Activated CD4-positive, CD25-positive, alpha-beta regulatory T cell (primary cell): ENCODE measurements around the gene ARL6IP6.
"Not testable (repeated sequence)": the region's sequence is repeated elsewhere in the genome, so short reads cannot be mapped to it uniquely, and the experiment has no call there.

Source experiments
- DNase-seq, 4 experiments: peaks; one replicate each; lab custom pipeline; 2025; lab: John Stamatoyannopoulos, UW

ARL6IP6 gene

DNA sequence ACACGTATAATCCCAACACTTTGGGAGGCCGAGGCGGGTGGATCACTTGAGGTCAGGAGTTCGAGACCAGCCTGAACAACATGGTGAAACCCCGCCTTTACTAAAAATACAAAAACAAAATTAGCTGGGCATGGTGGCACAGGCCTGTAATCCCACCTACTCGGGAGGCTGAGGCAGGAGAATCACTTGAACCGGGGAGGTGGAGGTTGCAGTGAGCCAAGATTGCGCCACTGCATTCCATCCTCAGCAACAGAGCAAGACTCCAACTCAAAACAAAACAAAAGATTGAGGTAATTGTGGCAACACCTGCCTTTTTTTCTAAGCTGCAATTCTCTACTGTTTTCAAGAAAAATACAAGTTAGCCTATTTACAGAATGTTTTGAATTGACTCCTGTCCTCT, 4.2 kb downstream of the ARL6IP6 start:
- DNase-seq: not testable (repeated sequence)

DNA sequence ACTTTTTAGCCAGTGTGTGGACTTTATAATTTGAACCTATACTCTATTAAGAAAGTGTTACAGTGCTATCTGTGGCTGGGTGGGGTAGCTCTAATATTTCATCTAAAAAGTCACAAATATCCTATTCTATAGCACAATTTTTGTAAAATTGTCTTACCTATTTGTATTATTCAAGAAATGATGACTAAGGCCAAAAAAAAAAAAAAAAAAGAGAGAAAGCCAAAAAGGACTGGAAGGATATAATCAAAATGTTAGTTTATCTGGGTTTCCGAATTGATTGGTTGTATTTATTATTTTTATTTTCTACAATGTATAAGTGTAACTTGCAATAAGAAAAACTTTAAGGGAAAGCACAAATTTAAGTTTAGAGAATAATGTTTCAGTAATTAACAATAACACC, 5.5 kb downstream of the ARL6IP6 start:
- DNase-seq: no peak

DNA sequence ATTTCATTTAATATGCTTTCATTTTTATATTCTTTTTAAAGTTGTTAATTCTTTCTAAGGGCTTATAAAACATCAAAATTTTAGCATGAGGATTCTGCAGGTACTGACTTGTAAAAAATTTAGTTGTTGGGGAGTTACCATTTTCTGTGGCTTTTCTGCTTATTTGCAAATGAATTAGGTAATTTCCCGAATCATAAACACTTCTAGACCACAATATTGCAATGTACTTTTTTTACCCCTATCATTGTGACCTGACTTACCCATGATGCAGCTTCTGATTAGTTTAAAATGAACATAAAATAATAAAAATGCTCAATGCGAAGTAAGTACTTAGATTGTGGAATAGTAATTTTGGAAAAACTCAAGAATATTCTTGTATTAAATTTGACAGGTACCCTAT, 11.4 kb downstream of the ARL6IP6 start:
- DNase-seq: no peak

DNA sequence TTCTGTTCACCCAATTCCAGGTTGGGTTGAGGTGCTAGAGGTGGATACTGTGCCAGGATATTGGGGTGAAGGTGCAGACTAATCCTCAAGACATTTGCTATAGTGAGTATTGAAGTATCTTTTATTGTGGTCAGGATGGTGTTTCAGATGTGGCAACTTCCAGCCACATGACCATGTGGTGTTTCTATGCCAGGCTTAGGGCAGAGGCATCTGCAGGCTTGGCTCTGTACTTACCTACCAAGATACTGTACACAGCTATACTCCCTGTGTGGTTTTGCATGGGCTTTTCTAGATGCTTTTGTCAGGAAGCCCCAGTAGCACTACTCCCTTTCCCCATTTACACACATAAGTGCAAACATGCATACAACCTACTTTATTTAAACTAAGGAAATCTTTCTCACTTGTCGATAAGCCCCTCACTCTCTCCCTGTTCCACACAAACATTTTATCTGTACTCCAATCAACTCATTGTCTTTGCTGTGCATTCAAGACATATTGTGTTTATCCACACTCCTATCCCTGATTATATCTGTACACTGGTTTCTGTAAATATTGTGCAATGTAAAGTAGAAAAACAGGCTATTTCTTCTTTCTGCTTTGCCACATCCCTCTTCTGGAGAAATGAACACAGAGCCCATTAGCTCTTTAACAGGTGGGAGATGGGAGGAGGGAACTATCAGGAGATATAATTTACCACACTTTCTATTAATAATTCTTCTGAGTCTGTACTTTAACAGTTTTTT, 12.3 kb downstream of the ARL6IP6 start:
- no peak for DNase-seq

DNA sequence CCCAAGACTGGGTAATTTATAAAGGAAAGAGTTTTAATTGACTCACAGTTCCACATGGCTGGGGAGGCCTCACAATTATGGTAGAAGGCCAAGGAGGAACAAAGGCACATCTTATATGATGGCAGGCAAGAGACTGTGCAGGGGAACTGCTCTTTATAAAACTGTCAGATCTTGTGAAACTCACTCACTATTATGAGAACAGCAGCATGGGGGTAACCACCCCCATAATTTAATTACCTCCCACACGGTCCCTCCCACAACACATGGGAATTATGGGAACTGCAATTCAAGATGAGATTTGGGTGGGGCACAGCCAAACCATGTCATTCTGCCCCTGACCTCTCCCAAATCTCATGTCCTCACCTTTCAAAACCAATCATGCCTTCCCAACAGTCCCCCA, 19.1 kb downstream of the ARL6IP6 start:
- DNase-seq: not testable (repeated sequence)

DNA sequence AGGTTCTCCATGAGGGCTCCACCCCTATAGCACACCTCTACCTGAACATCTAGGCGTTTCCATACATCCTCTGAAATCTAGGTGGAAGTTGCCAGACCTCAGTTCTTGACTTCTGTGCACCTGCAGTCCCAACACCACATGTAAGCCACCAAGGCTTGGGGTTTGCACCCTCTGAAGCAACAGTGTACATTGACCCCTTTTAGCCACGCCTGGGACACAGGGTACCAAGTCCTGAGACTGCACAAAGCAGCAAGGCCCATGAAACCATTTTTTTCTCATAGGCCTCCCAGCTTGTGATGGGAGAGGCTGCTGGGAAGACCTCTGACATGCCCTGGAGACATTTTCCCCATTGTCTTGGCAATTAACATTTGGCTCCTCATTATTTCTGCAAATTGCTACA, 20.0 kb downstream of the ARL6IP6 start:
- DNase-seq: no peak

DNA sequence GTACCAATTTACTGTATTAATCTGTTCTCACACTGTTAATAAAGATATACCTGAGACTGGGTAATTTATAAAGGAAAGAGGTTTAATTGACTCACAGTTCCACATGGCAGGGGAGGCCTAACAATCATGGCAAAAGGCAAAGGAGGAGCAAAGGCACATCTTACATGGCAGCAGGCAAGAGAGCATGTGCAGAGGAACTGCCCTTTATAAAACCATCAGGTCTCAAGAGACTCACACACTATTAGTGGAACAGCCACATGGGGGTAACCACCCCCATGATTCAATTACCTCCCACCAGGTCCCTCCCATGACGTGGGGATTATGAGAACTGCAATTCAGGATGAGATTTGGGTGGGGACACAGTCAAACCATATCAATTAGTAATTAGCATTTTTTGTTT, 21.3 kb downstream of the ARL6IP6 start:
- DNase-seq: not testable (repeated sequence)

DNA sequence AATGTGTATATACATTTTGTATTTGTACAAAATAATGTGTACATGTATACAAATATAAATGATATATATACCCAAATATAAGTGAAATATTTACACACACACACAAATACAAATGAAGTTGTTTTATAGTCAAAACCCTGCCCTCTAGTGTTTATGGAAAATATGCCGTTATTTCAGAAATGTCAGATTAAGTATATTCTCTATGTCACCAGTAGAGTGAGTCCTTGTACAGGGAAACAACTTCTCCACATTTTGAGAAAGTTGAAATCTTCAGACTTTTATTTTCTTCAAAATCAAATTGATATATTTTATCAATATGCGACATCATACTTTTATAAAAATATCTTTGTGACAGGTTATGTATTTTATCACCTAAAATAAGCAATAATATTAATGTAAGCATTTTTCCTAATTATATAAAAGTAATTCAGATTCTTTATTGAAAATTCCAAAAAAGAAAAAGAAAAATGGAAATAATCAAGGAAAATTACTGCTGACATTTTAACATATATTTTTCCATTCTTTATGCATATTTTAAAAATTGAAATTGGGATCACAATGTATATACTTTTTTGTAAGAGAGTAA, 22.4 kb downstream of the ARL6IP6 start:
- no peak for DNase-seq

DNA sequence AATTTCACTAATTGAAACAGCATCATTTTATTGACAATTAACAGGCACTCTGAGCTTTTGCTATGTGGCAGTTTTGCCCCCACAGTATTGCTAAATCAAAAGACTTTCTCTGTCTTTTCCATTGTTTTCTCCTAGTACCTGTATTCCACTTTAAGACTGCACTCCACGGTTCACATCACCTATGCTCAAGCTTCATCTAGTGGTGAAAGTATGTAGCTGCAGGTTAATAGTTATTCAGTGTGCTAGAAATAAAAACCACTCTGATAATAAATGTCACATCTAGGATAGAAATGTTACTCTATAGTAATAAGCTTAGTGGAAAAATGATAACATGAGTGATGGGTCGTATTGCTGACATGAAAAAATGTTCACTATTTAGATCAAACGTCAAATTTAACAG, 24.6 kb downstream of the ARL6IP6 start:
- no peak for DNase-seq

DNA sequence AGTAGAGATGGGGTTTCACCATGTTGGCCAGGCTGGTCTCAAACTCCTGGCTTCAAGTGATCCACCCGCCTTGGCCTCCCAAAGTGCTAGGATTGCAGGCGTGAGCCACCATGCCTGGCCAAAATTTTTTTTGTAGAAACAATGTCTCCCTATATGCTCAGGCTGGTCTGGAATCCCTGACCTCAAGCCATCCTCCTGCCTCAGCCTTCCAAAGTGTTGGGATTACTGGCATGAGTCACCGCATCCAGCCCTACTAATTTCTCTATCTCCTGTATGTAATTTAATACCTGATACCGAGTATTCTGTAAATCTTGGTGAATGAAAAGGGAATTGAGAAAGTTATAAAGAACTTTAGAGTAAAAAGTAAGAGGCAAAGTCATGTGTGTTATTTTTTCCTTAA, 29.3 kb downstream of the ARL6IP6 start:
- not testable (repeated sequence) for DNase-seq

DNA sequence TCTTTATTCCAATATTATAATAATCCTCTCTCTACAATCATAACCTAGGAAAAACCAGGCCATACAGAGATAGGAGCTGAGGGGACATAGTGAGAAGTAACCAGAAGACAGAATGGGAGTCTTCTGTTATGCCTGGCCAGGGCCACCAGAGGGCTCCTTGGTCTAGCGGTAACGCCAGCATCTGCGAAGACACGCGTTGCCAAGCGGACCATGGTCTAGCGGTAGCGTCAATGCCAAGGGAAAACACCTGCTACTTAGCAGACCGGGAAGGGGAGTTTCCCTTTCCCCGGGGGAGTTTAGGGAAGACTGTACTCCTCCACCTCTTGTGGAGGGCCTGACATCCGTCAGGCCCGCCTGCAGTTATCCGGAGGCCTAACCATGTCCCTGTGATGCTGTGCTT, 36.6 kb downstream of the ARL6IP6 start:
- DNase-seq: no peak

DNA sequence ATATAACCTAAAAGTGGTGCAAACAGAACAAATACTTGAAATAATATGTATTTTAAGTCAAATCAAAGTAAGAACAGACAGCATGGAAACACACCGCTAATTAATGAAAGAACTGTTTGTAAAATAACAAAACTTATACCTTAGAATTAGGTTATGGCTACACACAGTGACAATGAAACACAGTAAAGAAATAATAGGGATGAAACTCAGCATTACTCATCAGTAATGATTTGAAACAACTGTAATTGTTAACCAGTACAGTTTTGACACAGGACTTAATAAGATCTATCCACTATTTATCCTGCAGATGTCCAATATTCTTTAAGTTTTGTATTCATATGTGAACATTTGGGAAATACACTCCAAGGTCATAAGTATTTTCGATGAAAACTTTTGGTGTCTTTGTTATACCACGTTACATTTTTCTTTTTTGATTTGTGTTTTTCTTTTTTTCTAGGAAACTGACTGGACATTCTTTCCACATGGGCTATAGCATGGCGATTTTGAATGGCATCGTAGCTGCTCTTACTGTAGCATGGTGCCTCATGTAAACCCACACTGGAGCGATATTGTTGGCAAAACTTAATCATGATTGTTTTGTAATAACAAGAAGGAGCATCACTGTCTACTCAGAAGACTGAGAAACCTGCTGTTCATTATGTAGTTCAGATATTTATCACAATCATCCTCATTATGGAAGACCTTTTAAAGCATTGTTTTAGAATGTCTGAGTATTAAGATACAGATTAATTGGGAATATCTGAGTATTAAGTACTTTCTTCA, 41.1 kb downstream of the ARL6IP6 start:
- DNase-seq: no peak

DNA sequence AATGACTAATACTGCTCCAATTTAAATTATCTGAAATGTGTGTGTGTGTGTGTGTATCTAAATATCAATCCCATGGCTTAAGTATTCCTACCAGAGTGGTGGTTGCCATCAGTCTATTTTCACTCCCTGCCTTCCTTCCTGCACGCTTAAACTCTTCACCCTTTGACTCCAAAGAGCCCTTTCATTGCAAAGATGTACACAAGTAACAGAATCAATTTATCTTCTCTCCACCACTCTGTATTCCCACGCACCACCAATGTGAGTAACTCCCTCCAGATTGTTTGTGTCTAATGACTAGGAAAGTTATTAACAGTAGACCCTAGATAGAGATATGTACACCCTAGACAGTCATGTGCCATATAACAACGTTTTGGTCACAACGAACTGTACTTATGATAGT, 42.8 kb downstream of the ARL6IP6 start:
- DNase-seq: no peak

DNA sequence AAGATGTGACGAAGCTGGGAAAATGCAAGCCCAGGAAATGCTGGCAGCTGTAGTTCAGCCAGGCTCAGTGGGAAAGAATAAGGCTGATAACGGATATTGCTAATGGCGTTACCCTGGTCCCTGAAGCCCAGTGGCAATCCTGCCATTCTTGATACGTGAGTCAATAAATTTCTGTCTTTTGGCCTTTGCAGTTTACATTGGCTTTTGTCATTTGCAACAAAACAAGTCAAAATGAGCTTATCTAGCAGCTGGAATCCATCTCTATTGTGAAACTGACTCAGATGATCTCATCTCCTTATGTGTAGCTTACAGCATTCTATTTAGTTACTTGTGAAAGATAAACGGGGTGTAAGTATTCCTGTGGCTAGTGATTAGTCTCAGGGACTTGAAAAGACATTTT, 43.8 kb downstream of the ARL6IP6 start:
- no peak for DNase-seq

DNA sequence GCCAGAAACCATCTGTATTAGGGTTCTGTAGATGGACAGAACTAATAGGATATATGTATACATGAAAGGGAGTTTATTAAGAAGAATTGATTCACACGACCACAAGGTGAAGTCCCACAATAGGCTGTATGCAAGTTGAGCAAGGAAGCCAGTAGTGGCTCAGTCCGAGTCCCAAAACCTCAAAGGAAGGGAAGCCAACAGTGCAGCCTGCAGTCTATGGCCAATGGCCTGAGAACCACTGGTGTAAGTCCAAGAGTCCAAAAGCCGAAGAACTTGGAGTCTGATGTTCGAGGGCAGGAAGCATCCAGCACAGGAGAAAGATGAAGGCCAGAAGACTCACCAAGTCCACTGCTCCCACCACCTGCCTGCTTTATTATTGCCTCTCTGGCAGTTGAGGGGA, 44.8 kb downstream of the ARL6IP6 start:
- DNase-seq: not testable (repeated sequence)

DNA sequence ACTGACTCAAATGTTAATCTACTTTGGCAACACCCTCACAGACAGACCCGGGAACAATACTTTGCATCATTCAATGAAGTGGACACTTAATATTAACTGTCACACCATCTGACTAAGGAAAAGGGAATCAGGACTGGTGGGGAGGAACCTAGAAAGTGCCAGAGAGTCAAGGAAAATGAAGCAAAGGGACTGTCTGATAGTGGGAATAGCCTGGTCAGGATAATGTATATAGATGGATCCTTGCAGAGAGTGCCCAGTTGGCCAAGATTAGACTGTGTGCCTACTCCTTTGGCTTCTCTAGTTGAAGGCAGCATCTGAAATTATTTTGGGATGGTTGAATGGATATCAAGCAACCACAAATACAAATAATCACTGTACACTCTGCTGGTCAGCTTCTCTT, 45.2 kb downstream of the ARL6IP6 start:
- DNase-seq: no peak

DNA sequence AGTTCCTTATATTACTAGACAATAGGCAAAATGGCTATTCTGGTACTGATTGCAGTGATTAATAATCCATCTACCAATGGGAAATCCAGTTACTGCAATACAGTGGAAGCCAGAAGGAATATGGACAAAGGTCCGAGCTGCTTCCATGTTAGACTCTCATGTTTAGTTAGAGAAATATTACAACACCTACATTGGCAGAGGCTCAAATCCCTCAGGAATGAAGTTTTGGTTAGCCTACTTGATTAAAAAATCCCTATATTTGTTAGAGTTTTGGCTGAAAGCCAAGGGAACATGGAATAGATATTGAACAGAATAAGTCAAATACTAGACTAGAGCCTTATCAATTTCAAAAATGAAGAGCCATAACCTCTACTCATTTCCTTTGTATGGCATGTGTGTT, 48.5 kb downstream of the ARL6IP6 start:
- DNase-seq: no peak

DNA sequence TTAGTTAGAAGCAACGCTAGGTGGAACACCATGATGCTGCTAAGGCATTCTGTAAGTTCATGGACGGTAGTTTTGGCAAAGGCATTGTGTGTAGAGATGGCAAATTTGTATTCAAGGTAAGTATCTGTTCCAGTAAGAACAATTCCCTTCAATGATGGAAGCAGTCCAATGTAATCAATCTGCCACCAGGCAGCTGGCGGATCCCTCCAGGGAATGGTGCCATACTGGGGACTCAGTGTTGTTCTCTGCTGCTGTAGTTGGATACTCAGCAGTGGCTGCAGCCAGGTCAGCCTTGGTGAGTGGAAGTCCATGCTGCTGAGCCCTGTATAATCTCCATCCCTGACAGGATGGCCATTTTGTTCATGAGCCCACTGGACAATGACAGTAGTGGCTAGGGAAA, 62.8 kb downstream of the ARL6IP6 start:
- DNase-seq: no peak

DNA sequence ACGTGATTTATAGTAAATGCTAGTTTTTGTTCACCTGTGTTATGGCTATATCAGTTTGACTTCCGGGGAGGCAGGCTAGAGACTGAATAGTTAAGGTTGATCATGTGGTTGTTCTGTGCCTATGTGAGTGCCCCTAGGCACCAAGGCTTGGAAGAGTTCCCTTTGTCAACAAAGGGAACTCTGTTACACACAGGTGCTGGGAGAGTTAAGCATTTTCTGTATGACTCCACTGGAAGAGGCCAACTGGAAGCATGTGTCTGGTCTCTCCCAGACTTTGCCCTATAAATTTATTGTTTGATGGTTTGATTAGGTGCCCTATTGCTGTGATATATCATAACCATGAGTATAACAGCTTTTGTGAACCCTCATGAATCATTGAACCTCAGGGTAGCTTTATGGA, 63.8 kb downstream of the ARL6IP6 start:
- DNase-seq: no peak

DNA sequence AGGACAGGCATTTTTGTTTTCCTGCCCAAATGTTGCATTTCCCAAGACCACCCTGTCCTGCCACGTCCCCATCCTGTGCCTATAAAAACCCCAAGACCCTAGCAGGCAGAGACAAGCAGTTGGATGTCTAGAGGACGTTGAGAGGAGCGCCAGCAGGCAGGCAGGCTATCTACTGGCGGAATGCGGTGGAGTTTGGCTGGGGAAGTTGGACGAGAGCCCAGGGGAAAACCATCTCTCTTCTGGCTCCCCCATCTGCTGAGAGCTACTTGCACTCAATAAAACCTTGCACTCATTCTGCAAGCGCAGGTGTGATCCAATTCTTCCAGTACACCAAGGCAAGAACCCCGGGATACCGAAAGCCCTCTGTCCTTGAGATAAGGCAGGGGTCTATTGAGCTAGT, 72.5 kb downstream of the ARL6IP6 start:
- no peak for DNase-seq

DNA sequence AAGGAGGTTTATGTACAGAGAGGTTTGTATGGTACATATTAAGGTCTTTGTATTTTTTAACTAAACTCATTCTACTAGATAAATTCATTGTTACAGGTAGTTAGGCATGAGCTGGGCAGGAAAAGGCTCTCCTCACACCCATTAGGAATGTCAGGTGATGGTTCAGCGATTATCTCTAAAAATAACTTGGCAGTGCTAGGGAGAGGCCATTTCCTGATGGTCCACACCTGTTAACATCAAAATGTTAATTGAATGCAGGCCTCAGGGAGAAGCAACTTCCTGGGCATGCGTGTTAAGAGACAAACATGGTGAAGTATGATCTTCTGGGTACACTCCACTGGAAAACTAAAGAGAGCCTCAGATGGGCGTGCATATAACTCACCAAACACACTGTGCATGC, 73.6 kb downstream of the ARL6IP6 start:
- no peak for DNase-seq

DNA sequence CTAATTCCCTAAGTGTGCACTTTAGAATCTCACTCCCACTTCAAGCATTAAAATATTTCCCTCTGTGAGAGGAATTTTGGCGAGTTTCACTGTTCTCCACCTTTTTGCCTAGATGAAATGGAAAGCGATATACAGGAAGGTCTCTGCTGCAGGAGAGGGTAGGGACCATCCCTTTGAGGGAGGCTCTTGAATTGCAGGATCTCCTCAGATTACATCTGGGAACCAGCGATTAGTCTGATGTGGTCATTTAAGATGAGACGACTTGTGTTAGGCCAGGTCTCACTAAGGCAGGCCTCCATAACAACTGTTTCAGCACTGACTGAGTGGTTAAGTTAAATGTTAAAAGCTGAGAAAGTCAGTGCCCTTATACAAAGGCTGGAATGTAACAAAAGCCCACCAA, 74.6 kb downstream of the ARL6IP6 start:
- DNase-seq: no peak

DNA sequence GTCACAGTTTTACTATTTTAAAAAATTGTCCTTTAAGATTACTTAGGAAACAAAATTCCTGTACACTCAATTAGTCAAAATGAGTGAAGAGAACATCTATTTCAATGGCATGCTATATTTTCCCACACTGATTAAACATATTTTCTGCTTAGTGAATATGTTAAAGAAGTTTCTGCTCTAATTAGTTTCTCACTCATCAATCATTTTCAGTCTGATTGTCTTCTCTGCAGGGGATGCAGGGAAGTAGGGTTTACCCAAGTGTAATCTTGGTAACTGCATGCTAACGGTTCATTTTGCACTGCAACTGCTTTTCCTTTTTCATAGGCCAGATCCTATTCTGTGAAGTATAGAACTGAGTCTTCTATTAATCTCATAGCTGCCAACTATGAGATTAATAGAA, 78.5 kb downstream of the ARL6IP6 start:
- DNase-seq: no peak
